Measurements from ENCODE around the gene PLN. TPM values are rescaled to one million over a fixed set of nuclear protein-coding genes. Genes with fewer than 3 reads are reported as not detected.

The PLN gene
- total RNA-seq, 1 donor from 2014 or later, result not detected

DNA sequence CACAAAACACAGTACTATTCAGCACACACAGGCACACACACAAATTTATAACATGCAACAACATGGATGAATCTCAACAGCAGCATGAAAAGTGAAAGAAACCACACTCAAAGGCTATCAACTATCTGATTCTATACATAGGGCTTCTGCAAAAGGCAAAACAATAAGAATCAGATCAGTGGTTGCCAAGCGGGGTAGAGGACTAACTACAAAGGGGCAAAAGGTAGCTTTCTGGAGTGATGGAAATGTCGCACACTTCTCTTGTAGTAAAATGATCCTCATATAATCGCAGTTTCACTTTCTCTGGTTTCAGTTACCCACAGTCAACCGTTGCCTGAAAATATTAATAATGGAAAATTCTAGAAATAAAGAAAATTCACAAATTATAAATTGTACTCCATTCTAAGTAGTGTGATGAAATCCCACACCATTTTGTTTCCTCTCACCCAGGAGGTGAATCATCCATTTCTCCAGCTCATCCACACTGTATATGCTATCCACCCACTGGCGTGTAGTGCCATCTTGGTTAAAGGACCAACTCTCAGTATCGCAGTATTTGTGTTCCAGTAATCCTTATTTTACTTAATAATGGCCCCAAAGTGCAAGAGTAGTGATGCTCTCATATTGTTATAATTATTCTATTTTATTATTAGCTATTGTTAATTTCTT, 12.8 kb upstream of the PLN start:
- TF ChIP-seq, protein P1, sequence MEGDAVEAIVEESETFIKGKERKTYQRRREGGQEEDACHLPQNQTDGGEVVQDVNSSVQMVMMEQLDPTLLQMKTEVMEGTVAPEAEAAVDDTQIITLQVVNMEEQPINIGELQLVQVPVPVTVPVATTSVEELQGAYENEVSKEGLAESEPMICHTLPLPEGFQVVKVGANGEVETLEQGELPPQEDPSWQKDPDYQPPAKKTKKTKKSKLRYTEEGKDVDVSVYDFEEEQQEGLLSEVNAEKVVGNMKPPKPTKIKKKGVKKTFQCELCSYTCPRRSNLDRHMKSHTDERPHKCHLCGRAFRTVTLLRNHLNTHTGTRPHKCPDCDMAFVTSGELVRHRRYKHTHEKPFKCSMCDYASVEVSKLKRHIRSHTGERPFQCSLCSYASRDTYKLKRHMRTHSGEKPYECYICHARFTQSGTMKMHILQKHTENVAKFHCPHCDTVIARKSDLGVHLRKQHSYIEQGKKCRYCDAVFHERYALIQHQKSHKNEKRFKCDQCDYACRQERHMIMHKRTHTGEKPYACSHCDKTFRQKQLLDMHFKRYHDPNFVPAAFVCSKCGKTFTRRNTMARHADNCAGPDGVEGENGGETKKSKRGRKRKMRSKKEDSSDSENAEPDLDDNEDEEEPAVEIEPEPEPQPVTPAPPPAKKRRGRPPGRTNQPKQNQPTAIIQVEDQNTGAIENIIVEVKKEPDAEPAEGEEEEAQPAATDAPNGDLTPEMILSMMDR (IDR thresholded peaks at IDR 0.05), result no peak
- peaks cover 11% of the 10 kb centered on the region for H3K36me3 Mint-ChIP-seq (ENCODE audit: unreplicated experiment)
- no peaks in the 10 kb centered on the region for H3K4me1 Mint-ChIP-seq (ENCODE audit: unreplicated experiment)
- H3K9me3 Mint-ChIP-seq (ENCODE audit: unreplicated experiment), result peaks cover 11% of the 10 kb centered on the region
- H3K27ac Mint-ChIP-seq (ENCODE audit: unreplicated experiment), result no peak overlapping the region
- no peak overlapping the region for H3K4me3 Mint-ChIP-seq (ENCODE audit: unreplicated experiment)
- no peaks in the 10 kb centered on the region for H3K27me3 Mint-ChIP-seq (ENCODE audit: unreplicated experiment)
- DNase-seq (ENCODE audit: extremely low spot score, unreplicated experiment), result no peak

DNA sequence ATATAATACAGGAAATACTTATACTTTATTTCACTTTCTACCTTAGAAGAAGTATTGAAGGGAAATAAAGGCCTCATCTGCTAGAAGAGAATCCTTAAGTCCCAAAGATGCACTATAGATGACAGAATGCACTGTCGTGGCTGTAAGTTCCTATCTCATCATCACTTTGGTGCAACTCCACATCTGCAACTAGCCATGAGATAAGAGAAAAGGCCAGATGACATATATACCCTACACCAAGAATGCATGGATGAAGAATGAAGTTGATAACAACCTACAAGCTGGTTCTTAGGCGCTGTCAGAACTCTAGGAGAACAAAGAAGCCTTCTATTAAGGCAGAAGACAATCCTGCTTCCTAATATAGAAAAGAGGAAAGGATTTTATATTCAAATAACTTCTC, 11.6 kb upstream of the PLN start:
- Mint-ChIP-seq H3K4me3 (ENCODE audit: unreplicated experiment) (no peak overlapping the region), H3K9me3 (ENCODE audit: unreplicated experiment) (peaks cover 3% of the 10 kb centered on the region), H3K27ac (ENCODE audit: unreplicated experiment) (no peak overlapping the region), H3K36me3 (ENCODE audit: unreplicated experiment) (peaks cover 4% of the 10 kb centered on the region), H3K27me3 (ENCODE audit: unreplicated experiment) (no peaks in the 10 kb centered on the region), H3K4me1 (ENCODE audit: unreplicated experiment) (peaks cover 7% of the 10 kb centered on the region)
- TF ChIP-seq, protein P1 (IDR thresholded peaks at IDR 0.05), result no peak
- DNase-seq (ENCODE audit: extremely low spot score, unreplicated experiment), result no peak

DNA sequence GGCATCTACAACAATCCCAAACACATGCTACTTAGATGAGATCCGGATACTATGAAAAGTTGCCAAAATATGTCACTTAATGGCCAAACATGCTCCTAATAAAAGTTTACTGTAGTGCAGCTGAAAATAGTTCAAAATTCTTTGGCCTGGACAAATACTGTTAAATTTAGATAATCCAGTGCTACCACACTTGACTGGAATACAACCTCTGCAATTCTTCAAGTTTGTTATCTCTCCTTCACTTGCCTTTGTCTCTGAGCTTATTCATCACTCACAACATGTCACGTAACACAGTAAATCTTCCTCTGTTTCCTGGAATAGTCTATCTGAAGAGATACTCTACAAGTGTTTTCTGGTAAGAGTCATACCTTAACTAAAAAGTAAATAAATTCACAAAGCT, 10.5 kb upstream of the PLN start:
- Mint-ChIP-seq H3K27ac (ENCODE audit: unreplicated experiment) (no peak overlapping the region), H3K27me3 (ENCODE audit: unreplicated experiment) (no peaks in the 10 kb centered on the region), H3K36me3 (ENCODE audit: unreplicated experiment) (peaks cover 2% of the 10 kb centered on the region), H3K4me3 (ENCODE audit: unreplicated experiment) (no peak overlapping the region), H3K4me1 (ENCODE audit: unreplicated experiment) (peaks cover 14% of the 10 kb centered on the region), H3K9me3 (ENCODE audit: unreplicated experiment) (no peaks in the 10 kb centered on the region)
- no peak for DNase-seq (ENCODE audit: extremely low spot score, unreplicated experiment)
- TF ChIP-seq, protein P1 (IDR thresholded peaks at IDR 0.05), result no peak

DNA sequence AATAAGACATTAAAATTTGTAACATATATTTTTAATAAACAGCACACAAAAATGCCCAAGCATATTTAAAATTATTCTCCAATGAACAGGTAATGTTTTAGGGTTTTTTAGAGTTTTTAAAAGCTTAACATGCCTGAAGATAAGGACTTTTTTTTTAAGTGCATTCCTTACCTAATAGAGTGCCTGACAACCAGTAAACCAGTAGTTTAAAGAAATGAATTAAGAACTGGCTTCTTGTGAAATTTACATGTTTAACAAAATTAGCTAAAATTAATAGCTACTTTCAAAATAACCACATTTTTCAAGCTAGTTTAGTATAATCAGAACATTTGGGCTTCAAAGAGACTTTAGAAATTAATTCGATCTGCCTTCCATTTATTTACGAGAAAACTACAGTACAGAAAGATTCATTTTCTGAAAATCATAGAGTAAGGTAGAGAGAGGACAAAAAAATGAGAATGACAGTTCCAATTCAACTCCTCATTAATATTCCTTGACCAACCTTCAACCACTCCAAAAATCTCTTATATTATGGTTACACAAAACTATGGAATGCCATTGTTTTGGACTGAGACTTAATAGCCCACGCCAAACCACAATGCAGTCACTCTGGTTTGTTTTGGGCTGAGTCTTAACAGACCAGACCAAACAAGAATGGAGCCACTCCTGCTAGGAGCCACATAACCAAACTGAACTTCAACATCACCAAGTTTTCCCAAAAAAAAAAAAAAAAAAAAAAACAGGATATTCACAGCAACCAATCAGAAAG, 5.7 kb upstream of the PLN start:
- Mint-ChIP-seq H3K4me1 (ENCODE audit: unreplicated experiment) (peaks cover 19% of the 10 kb centered on the region), H3K4me3 (ENCODE audit: unreplicated experiment) (no peak overlapping the region), H3K27me3 (ENCODE audit: unreplicated experiment) (no peaks in the 10 kb centered on the region), H3K9me3 (ENCODE audit: unreplicated experiment) (no peaks in the 10 kb centered on the region), H3K36me3 (ENCODE audit: unreplicated experiment) (peaks cover 2% of the 10 kb centered on the region), H3K27ac (ENCODE audit: unreplicated experiment) (no peak overlapping the region)
- no peak for DNase-seq (ENCODE audit: extremely low spot score, unreplicated experiment)
- TF ChIP-seq, protein P1 (IDR thresholded peaks at IDR 0.05), result no peak

DNA sequence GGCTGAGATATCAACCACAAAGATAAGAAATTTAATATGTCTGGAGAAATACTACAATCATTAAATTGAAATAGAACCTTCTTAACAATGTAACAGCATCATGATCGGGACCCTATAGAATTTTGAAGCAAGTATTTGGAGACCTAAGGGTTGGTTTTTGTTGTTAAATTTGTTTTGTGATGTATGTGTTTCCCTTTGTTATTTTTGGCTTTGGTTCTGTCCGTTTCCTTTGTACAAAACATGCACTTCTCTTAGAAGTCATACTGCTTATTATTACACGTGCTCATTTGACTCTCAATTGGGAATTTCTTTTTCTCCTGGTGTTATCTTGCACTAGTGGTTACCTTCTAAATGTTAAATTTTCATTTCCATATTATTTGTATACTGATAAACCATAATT, 4.0 kb upstream of the PLN start:
- H3K4me1 Mint-ChIP-seq (ENCODE audit: unreplicated experiment), result peaks cover 19% of the 10 kb centered on the region
- TF ChIP-seq, protein P1 (IDR thresholded peaks at IDR 0.05), result no peak

More for the DNA sequence above, 4.0 kb upstream of the PLN start:
- H3K27ac Mint-ChIP-seq (ENCODE audit: unreplicated experiment), result no peak overlapping the region
- peaks cover 2% of the 10 kb centered on the region for H3K36me3 Mint-ChIP-seq (ENCODE audit: unreplicated experiment)
- H3K27me3 Mint-ChIP-seq (ENCODE audit: unreplicated experiment), result no peaks in the 10 kb centered on the region
- no peak overlapping the region for H3K4me3 Mint-ChIP-seq (ENCODE audit: unreplicated experiment)
- no peak for DNase-seq (ENCODE audit: extremely low spot score, unreplicated experiment)
- no peaks in the 10 kb centered on the region for H3K9me3 Mint-ChIP-seq (ENCODE audit: unreplicated experiment)

All from osteocyte (in vitro differentiated cells).